Vagina (tissue), 2 donors: ENCODE results near the gene DHX40.

Experiments used
- POLR2A ChIP-seq, 2 donors: fragments of 450-650 bp; IDR thresholded peaks; one replicate each; pipeline ENCODE4 v1.6.1; 2017; ENCODE audit warnings: antibody characterized with exemption in 2 of 2, mild to moderate bottlenecking in 2 of 2, moderate library complexity in 2 of 2
- TF ChIP-seq, protein P1 (sequence below), 3 experiments: fragments of 450-650 bp in 2 of 3; fragments of 200-600 bp in 1 of 3; sonication (generic) in 1 of 3; IDR thresholded peaks; one replicate each; pipeline ENCODE4 v1.5.1; 2017 to 2019; ENCODE audit warnings: antibody characterized with exemption in 3 of 3, mild to moderate bottlenecking in 2 of 3, moderate library complexity in 2 of 3

DNA sequence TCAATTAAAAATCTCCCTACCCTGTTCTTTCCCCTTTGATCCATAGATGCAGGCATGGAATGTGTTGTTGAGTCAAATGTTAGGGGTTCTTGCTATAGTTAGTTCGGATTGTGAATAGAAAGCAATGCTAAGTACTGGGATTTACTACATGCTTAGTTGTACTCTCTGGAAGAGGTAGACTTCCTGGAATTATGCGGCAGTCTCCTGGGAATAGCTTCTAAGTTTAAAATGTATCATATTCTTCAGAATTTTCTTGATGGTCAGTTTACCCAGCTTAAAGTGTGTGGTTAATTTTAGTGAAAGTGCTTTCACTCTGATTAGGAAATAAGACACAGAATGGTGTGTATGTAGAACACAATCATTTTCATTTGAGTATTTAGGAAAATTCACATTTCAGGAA, 57.7 kb downstream of the DHX40 start:
- TF ChIP-seq POLR2A (IDR thresholded peaks at IDR 0.05): no peak
- TF ChIP-seq, protein P1, sequence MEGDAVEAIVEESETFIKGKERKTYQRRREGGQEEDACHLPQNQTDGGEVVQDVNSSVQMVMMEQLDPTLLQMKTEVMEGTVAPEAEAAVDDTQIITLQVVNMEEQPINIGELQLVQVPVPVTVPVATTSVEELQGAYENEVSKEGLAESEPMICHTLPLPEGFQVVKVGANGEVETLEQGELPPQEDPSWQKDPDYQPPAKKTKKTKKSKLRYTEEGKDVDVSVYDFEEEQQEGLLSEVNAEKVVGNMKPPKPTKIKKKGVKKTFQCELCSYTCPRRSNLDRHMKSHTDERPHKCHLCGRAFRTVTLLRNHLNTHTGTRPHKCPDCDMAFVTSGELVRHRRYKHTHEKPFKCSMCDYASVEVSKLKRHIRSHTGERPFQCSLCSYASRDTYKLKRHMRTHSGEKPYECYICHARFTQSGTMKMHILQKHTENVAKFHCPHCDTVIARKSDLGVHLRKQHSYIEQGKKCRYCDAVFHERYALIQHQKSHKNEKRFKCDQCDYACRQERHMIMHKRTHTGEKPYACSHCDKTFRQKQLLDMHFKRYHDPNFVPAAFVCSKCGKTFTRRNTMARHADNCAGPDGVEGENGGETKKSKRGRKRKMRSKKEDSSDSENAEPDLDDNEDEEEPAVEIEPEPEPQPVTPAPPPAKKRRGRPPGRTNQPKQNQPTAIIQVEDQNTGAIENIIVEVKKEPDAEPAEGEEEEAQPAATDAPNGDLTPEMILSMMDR (IDR thresholded peaks at IDR 0.05): no peak
